ENCODE measurements around the gene PLEKHG3.

Gene PLEKHG3

DNA sequence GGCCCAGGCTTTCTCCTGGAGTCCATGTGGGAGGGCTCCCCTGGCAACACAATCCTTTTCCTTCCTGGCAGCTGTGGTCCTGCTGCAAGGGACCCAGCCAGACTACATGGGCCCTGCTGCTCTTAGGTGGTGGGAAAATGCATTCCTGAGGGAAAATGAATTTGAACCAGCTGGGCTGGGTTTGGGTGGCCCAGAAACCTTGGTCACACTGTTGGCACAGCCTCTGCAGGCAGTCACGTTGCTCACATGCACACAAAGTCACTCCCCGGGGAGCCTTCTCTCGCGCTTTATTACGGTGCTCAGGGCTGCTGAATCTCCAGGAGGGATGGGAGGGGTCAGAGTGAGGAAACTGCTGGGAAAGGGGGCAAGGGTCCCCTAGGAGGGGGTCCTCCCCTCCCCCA is 17.2 kb downstream of the PLEKHG3 start:
- H3K27me3 ChIP-seq (replicated peaks; ENCODE audit: control insufficient read depth, insufficient read depth, low read length) = no peaks in the 10 kb centered on the region; the same call in 1 of the 2 replicates
- TF ChIP-seq, protein P1, sequence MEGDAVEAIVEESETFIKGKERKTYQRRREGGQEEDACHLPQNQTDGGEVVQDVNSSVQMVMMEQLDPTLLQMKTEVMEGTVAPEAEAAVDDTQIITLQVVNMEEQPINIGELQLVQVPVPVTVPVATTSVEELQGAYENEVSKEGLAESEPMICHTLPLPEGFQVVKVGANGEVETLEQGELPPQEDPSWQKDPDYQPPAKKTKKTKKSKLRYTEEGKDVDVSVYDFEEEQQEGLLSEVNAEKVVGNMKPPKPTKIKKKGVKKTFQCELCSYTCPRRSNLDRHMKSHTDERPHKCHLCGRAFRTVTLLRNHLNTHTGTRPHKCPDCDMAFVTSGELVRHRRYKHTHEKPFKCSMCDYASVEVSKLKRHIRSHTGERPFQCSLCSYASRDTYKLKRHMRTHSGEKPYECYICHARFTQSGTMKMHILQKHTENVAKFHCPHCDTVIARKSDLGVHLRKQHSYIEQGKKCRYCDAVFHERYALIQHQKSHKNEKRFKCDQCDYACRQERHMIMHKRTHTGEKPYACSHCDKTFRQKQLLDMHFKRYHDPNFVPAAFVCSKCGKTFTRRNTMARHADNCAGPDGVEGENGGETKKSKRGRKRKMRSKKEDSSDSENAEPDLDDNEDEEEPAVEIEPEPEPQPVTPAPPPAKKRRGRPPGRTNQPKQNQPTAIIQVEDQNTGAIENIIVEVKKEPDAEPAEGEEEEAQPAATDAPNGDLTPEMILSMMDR (IDR thresholded peaks at IDR 0.05; ENCODE audit: insufficient read depth, low read length, poor library complexity, severe bottlenecking) = no peak
- no peaks in the 10 kb centered on the region for H3K36me3 ChIP-seq (ENCODE audit: control insufficient read depth, insufficient read depth, low read length)
- no peak overlapping the region for H3K4me3 ChIP-seq (replicated peaks; ENCODE audit: low read depth, low read length)
- no peak for DNase-seq (ENCODE audit: extremely low read depth, insufficient read length)

DNA sequence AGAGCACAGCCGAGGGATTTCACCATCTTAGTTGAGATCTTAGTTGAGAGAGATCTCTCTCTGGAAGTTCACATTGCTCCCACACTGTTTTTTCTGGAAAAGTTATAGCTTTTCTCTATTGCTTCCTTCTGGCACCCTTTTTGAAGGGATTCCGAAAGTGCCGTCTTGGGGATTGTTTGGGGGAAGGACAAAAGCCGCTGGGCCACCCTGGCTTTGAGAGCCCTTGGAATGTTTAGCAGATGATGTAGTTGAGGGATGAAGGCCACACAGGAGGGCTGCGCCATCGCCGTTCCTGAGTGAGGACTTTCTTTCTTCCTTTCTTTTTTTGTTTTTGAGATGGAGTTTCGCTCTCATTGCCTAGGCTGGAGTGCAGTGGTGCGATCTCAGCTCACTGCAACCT is 17.7 kb downstream of the PLEKHG3 start:
- TF ChIP-seq, protein P1 (IDR thresholded peaks at IDR 0.05; ENCODE audit: insufficient read depth, low read length, poor library complexity, severe bottlenecking) = no peak
- H3K27me3 ChIP-seq (replicated peaks; ENCODE audit: control insufficient read depth, insufficient read depth, low read length) = no peaks in the 10 kb centered on the region; the same call in 1 of the 2 replicates
- no peaks in the 10 kb centered on the region for H3K36me3 ChIP-seq (ENCODE audit: control insufficient read depth, insufficient read depth, low read length)
- no peak for DNase-seq (ENCODE audit: extremely low read depth, insufficient read length)
- H3K4me3 ChIP-seq (replicated peaks; ENCODE audit: low read depth, low read length) = no peak overlapping the region

DNA sequence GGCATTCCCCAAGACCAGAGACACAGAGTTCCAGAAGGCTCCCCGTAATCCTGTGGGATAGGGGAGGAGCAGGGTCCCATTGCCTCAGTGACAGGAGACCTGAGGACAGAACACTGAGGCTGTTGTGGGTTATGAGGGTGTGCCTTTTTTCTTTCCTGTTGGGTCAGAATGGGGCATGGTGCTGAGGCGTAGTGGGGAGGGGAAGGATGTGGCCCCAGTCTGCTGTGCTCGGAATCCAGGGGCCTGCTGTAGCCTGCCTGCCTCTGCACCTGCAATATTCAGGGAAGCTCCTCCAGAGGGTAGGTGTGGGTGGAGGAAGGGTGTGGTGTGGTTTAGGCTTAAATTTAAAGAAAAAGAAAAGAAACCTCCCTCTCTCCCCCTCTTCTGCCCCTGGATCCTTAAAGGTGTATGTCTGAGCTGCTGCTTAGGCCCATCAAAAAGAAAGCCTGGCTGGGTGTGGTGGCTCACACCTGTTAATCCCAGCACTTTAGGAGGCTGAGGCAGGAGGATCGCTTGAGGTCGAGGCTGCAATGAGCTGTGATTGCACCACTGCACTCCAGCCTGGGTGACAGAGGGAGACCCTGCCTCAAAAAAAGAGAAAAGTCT is 18.7 kb downstream of the PLEKHG3 start:
- TF ChIP-seq, protein P1 (IDR thresholded peaks at IDR 0.05; ENCODE audit: insufficient read depth, low read length, poor library complexity, severe bottlenecking) = no peak
- Histone ChIP-seq H3K36me3 (ENCODE audit: control insufficient read depth, insufficient read depth, low read length) (no peaks in the 10 kb centered on the region), H3K4me3 (replicated peaks; ENCODE audit: low read depth, low read length) (no peak overlapping the region), H3K27me3 (replicated peaks; ENCODE audit: control insufficient read depth, insufficient read depth, low read length) (no peaks in the 10 kb centered on the region; the same call in 1 of the 2 replicates)
- DNase-seq (ENCODE audit: extremely low read depth, insufficient read length) = no peak

DNA sequence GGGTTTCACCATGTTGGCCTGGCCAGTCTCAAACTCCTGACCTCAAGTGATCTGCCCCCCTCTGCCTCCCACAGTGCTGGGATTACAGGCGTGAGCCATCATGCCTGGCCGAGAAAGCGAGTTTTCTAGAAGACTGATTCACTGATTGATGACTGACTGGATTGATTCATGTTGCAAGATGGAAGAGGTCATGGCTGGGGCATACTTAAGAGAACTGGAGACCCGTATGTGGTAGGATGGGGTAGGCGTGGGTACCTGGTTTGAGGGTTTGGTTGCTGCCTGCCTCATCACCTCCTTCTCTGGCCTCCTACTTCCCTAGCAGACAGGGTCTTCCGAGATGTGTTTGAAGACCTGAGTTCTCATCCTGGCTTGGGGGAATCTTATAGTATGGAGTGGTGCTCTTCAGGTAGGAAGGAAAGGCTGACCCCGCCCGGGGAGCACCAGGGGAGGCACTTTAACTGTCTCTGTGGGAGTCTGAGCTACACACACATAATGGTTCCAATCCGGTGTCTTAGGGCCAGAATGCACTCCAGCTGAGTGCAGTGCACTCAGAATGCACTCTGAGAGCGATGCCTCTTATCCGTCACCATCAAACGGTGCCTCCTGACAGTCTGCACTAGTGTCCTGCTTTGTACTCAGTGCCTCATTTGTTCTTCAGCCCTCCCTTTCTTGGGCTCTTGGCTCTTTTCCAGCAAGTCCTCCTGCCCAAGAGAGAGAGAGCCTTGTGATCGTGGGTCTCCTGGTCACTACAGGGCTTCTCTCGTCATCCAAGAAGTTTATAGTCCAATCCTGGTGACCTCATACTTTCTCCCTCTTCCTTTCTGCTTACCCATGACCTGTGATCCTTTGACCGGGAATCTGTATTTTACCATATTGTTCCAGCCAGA is 19.7 kb downstream of the PLEKHG3 start:
- TF ChIP-seq, protein P1 (IDR thresholded peaks at IDR 0.05; ENCODE audit: insufficient read depth, low read length, poor library complexity, severe bottlenecking) = no peak
- H3K36me3 ChIP-seq (ENCODE audit: control insufficient read depth, insufficient read depth, low read length) = no peaks in the 10 kb centered on the region
- no peak for DNase-seq (ENCODE audit: extremely low read depth, insufficient read length)
- no peaks in the 10 kb centered on the region; the same call in 1 of the 2 replicates for H3K27me3 ChIP-seq (replicated peaks; ENCODE audit: control insufficient read depth, insufficient read depth, low read length)
- no peak overlapping the region for H3K4me3 ChIP-seq (replicated peaks; ENCODE audit: low read depth, low read length)

DNA sequence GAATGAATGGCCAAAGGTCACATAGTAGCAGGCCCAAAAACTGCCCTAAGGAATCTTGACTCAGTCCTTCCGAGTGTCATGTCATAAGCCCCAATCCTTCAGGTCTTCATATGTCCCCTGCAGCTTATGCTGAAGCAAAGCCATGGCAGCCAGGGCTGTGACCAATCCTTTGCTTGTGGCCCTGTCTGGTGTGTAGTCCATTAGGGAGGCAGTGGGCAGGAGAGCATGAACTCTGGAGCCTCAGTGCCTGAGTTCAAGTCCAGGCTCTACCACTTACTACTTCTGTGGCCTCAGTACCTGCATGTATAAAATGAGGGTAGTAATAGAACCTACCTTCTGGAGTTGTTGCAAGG is 20.3 kb downstream of the PLEKHG3 start:
- TF ChIP-seq, protein P1 (IDR thresholded peaks at IDR 0.05; ENCODE audit: insufficient read depth, low read length, poor library complexity, severe bottlenecking) = no peak
- no peaks in the 10 kb centered on the region for H3K36me3 ChIP-seq (ENCODE audit: control insufficient read depth, insufficient read depth, low read length)
- no peak for DNase-seq (ENCODE audit: extremely low read depth, insufficient read length)

More for the DNA sequence above, 20.3 kb downstream of the PLEKHG3 start:
- Histone ChIP-seq H3K4me3 (replicated peaks; ENCODE audit: low read depth, low read length) (no peak overlapping the region), H3K27me3 (replicated peaks; ENCODE audit: control insufficient read depth, insufficient read depth, low read length) (no peaks in the 10 kb centered on the region; the same call in 1 of the 2 replicates)

All from GM06990 (cell line).